ENCODE results near the gene LMO1.

- TF ChIP-seq PBX3 (IDR thresholded peaks at IDR 0.05) (no peak), FOXM1 (IDR thresholded peaks at IDR 0.05; ENCODE audit: low read depth) (no peak), POLR2AphosphoS5 (IDR thresholded peaks at IDR 0.05; ENCODE audit: low read depth, low read length) (no peak), RAD21 (IDR thresholded peaks at IDR 0.05; ENCODE audit: low read length) (0 out of 2 replicates have a peak, but pooled peaks have one; percentile 8), EZH2phosphoT487 (IDR thresholded peaks at IDR 0.05; ENCODE audit: borderline replicate concordance, low read depth) (no peak)
- TF ChIP-seq, protein P1, sequence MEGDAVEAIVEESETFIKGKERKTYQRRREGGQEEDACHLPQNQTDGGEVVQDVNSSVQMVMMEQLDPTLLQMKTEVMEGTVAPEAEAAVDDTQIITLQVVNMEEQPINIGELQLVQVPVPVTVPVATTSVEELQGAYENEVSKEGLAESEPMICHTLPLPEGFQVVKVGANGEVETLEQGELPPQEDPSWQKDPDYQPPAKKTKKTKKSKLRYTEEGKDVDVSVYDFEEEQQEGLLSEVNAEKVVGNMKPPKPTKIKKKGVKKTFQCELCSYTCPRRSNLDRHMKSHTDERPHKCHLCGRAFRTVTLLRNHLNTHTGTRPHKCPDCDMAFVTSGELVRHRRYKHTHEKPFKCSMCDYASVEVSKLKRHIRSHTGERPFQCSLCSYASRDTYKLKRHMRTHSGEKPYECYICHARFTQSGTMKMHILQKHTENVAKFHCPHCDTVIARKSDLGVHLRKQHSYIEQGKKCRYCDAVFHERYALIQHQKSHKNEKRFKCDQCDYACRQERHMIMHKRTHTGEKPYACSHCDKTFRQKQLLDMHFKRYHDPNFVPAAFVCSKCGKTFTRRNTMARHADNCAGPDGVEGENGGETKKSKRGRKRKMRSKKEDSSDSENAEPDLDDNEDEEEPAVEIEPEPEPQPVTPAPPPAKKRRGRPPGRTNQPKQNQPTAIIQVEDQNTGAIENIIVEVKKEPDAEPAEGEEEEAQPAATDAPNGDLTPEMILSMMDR (IDR thresholded peaks at IDR 0.05): no peak
Observed at GRCh38 chr11:8232849-8233606, 30.6 kb downstream of the LMO1 start.
